Measurements from ENCODE around the gene CAV1. TPM values are rescaled to one million over a fixed set of nuclear protein-coding genes. Genes with fewer than 3 reads are reported as not detected.

CAV1 gene
- total and polyA plus RNA-seq, 2 donors (not counting 1 experiment from before 2014, with no cell fraction given) = 461 to 1,245 TPM

GRCh38 chr7:116592445-116592844 is 67.6 kb downstream of the CAV1 start:
- Histone ChIP-seq H2AFZ (ENCODE audit: low read length) (peak overlapping the region; percentile 31), H3K79me2 (ENCODE audit: control insufficient read depth, insufficient read depth, low read length) (no peaks in the 10 kb centered on the region), H4K20me1 (ENCODE audit: control insufficient read depth, extremely low read depth, insufficient read depth, low read length) (no peaks in the 10 kb centered on the region), H3K27ac (ENCODE audit: insufficient read depth, low read length) (no peak overlapping the region), H3K9ac (ENCODE audit: insufficient read depth, low read length) (no peak overlapping the region), H3K27me3 (ENCODE audit: control insufficient read depth, insufficient read depth, low read length) (no peaks in the 10 kb centered on the region), H3K36me3 (ENCODE audit: control insufficient read depth, insufficient read depth, low read length) (no peaks in the 10 kb centered on the region), H3K4me1 (ENCODE audit: control insufficient read depth, extremely low read depth, insufficient read depth, low read length) (peaks cover 12% of the 10 kb centered on the region), H3K9me3 (ENCODE audit: control insufficient read depth, insufficient read depth, low read depth, low read length) (no peaks in the 10 kb centered on the region), H3K4me2 (ENCODE audit: extremely low read depth, insufficient read depth, low read length) (no peak overlapping the region), H3K4me3 (replicated peaks in 1 of 4; ENCODE audit: control extremely low read depth in 1 of 4, insufficient read depth in 1 of 4, low read depth in 3 of 4, low read length in 4 of 4) (peak overlapping the region in 1 of 4 experiments; percentile 52)
- no peak for DNase-seq (ENCODE audit: low read depth in 2 of 2)
- no peak for TF ChIP-seq EZH2 (IDR thresholded peaks at IDR 0.05; ENCODE audit: low read length, missing control alignments)

DNA sequence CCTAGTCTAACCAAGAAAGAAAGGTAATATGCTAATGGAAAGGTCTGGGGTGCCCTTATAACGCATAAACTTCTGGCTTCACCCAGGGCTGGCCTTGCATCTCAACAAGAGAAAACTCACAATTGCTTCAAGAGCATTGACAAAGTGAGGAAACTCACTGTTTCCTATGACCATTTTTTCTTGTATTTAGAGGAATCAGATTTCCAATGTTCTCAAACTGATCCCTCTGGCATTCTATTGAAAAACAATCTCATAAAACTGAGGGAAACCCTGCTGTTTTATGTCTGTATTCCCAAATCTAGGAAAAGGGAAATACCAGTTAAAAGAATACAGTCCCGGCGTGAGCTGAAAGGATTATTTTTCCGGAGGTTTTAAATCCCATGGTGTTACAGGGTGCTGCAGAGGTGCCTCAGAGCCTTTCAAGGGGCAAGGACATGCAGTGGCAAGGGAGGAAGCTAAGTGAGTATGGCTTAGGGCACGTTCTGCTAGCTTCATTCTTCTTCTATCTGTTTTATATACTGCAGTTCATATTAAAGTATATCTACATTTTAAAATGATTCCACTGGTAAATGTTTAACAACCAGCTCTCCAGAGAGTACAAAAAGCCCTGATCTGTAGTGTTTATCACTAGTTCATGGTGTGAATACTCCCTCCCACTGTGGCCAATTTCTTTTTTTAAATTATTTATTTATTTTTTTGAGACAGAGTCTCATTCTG is 68.7 kb downstream of the CAV1 start:
- Histone ChIP-seq H3K9me3 (ENCODE audit: control insufficient read depth, insufficient read depth, low read depth, low read length) (no peaks in the 10 kb centered on the region), H3K4me1 (ENCODE audit: control insufficient read depth, extremely low read depth, insufficient read depth, low read length) (peaks cover 3% of the 10 kb centered on the region), H3K36me3 (ENCODE audit: control insufficient read depth, insufficient read depth, low read length) (no peaks in the 10 kb centered on the region), H3K4me2 (ENCODE audit: extremely low read depth, insufficient read depth, low read length) (no peak overlapping the region), H3K27me3 (ENCODE audit: control insufficient read depth, insufficient read depth, low read length) (no peaks in the 10 kb centered on the region), H3K4me3 (replicated peaks in 1 of 4; ENCODE audit: control extremely low read depth in 1 of 4, insufficient read depth in 1 of 4, low read depth in 3 of 4, low read length in 4 of 4) (no peak overlapping the region), H4K20me1 (ENCODE audit: control insufficient read depth, extremely low read depth, insufficient read depth, low read length) (no peaks in the 10 kb centered on the region), H2AFZ (ENCODE audit: low read length) (no peak overlapping the region), H3K27ac (ENCODE audit: insufficient read depth, low read length) (no peak overlapping the region), H3K79me2 (ENCODE audit: control insufficient read depth, insufficient read depth, low read length) (no peaks in the 10 kb centered on the region), H3K9ac (ENCODE audit: insufficient read depth, low read length) (no peak overlapping the region)
- TF ChIP-seq, protein P1, sequence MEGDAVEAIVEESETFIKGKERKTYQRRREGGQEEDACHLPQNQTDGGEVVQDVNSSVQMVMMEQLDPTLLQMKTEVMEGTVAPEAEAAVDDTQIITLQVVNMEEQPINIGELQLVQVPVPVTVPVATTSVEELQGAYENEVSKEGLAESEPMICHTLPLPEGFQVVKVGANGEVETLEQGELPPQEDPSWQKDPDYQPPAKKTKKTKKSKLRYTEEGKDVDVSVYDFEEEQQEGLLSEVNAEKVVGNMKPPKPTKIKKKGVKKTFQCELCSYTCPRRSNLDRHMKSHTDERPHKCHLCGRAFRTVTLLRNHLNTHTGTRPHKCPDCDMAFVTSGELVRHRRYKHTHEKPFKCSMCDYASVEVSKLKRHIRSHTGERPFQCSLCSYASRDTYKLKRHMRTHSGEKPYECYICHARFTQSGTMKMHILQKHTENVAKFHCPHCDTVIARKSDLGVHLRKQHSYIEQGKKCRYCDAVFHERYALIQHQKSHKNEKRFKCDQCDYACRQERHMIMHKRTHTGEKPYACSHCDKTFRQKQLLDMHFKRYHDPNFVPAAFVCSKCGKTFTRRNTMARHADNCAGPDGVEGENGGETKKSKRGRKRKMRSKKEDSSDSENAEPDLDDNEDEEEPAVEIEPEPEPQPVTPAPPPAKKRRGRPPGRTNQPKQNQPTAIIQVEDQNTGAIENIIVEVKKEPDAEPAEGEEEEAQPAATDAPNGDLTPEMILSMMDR (conservative IDR thresholded peaks at IDR 0.05 in 1 of 2, IDR thresholded peaks at IDR 0.05 in 1 of 2; ENCODE audit: low read depth in 1 of 2, low read length in 2 of 2) = no peak
- TF ChIP-seq EZH2 (IDR thresholded peaks at IDR 0.05; ENCODE audit: low read length, missing control alignments) = no peak
- no peak for DNase-seq (ENCODE audit: low read depth in 2 of 2)

- H3K79me2 ChIP-seq (ENCODE audit: control insufficient read depth, insufficient read depth, low read length) = no peaks in the 10 kb centered on the region
- H2AFZ ChIP-seq (ENCODE audit: low read length) = no peak overlapping the region
- H3K9ac ChIP-seq (ENCODE audit: insufficient read depth, low read length) = no peak overlapping the region
- no peaks in the 10 kb centered on the region for H3K27me3 ChIP-seq (ENCODE audit: control insufficient read depth, insufficient read depth, low read length)
- no peaks in the 10 kb centered on the region for H3K36me3 ChIP-seq (ENCODE audit: control insufficient read depth, insufficient read depth, low read length)
- no peak for TF ChIP-seq EZH2 (IDR thresholded peaks at IDR 0.05; ENCODE audit: low read length, missing control alignments)
- TF ChIP-seq, protein P1 (conservative IDR thresholded peaks at IDR 0.05 in 1 of 2, IDR thresholded peaks at IDR 0.05 in 1 of 2; ENCODE audit: low read depth in 1 of 2, low read length in 2 of 2) = no peak
- no peak overlapping the region for H3K27ac ChIP-seq (ENCODE audit: insufficient read depth, low read length)
- no peaks in the 10 kb centered on the region for H3K9me3 ChIP-seq (ENCODE audit: control insufficient read depth, insufficient read depth, low read depth, low read length)
- no peak overlapping the region for H3K4me3 ChIP-seq (replicated peaks in 1 of 4; ENCODE audit: control extremely low read depth in 1 of 4, insufficient read depth in 1 of 4, low read depth in 3 of 4, low read length in 4 of 4)
- H3K4me1 ChIP-seq (ENCODE audit: control insufficient read depth, extremely low read depth, insufficient read depth, low read length) = no peaks in the 10 kb centered on the region
- H4K20me1 ChIP-seq (ENCODE audit: control insufficient read depth, extremely low read depth, insufficient read depth, low read length) = no peaks in the 10 kb centered on the region
- no peak for DNase-seq (ENCODE audit: low read depth in 2 of 2)
- no peak overlapping the region for H3K4me2 ChIP-seq (ENCODE audit: extremely low read depth, insufficient read depth, low read length)
Measured at GRCh38 chr7:116595063-116595462, 70.2 kb downstream of the CAV1 start.

All from fibroblast of lung (primary cell).